Right atrium auricular region (tissue), 2 donors: Measurements from ENCODE around the gene EMILIN2. TPM values are rescaled to one million over a fixed set of nuclear protein-coding genes. Genes with fewer than 3 reads are reported as not detected.
A peak's percentile ranks its signal among the peaks of the same experiment; 100 is the strongest.

Experiments
- DNase-seq: peaks from one replicate; pipeline ENCODE4 v3.0.0-alpha.2; 2019; ENCODE audit warnings: low spot score
- H3K27ac ChIP-seq, 2 donors: fragments of 200-600 bp; sonication (generic); 1 replicate in 1 of 2; 2 replicates in 1 of 2; pipeline ENCODE4 v1.5.1; 2016 to 2019
- H3K27me3 ChIP-seq, 2 donors: fragments of 200-600 bp; sonication (generic); one replicate each; pipeline versions ENCODE4 v1.5.1 to v1.6.0; 2017 to 2019
- H3K36me3 ChIP-seq: fragments of 200-600 bp; sonication (generic); one replicate; pipeline ENCODE4 v1.5.1; 2016
- H3K4me1 ChIP-seq, 2 donors: fragments of 200-600 bp; sonication (generic); one replicate each; pipeline versions ENCODE4 v1.5.1 to v1.6.0; 2017 to 2019
- H3K4me3 ChIP-seq, 2 donors: fragments of 200-600 bp; sonication (generic); 1 replicate in 1 of 2; 2 replicates in 1 of 2; pipeline ENCODE4 v1.5.1; 2017 to 2019; ENCODE audit warnings: mild to moderate bottlenecking in 1 of 2, moderate library complexity in 1 of 2
- H3K9me3 ChIP-seq, 2 donors: fragments of 200-600 bp; sonication (generic); one replicate each; pipeline ENCODE4 v1.5.1; 2019
- CTCF ChIP-seq, 2 donors: fragments of 200-600 bp; sonication (generic); IDR thresholded peaks; one replicate each; pipeline ENCODE4 v1.5.1; 2019; ENCODE audit warnings: antibody characterized with exemption in 2 of 2
- total RNA-seq, 2 donors: library from RNA; depleted of rRNA; stranded (reverse); fragments of >200 nt; gene quantifications; one replicate each; pipeline ENCODE4 v1.1.0, GENCODE V29; 2016

The EMILIN2 gene
- total RNA-seq, 2 donors from 2014 or later, result 6.9 to 13.2 TPM

GRCh38 chr18:2895391-2895790 is 48.6 kb downstream of the EMILIN2 start:
- Histone ChIP-seq H3K4me3 (no peak overlapping the region), H3K9me3 (no peaks in the 10 kb centered on the region), H3K27ac (no peak overlapping the region), H3K36me3 (no peaks in the 10 kb centered on the region), H3K4me1 (peaks cover 0 to 22% of the 10 kb centered on the region in 2 donors), H3K27me3 (no peaks in the 10 kb centered on the region)
- TF ChIP-seq CTCF (IDR thresholded peaks at IDR 0.05), result no peak
- no peak for DNase-seq

GRCh38 chr18:2896990-2897389 is 50.2 kb downstream of the EMILIN2 start:
- TF ChIP-seq CTCF (IDR thresholded peaks at IDR 0.05), result no peak
- Histone ChIP-seq H3K27ac (no peak overlapping the region), H3K9me3 (no peaks in the 10 kb centered on the region), H3K27me3 (no peaks in the 10 kb centered on the region), H3K4me1 (peaks cover 0 to 35% of the 10 kb centered on the region in 2 donors), H3K36me3 (no peaks in the 10 kb centered on the region), H3K4me3 (no peak overlapping the region)
- DNase-seq, result no peak

- H3K36me3 ChIP-seq, result no peaks in the 10 kb centered on the region
- H3K27ac ChIP-seq, result no peak overlapping the region
- no peaks in the 10 kb centered on the region for H3K27me3 ChIP-seq
- peaks cover 0 to 40% of the 10 kb centered on the region in 2 donors for H3K4me1 ChIP-seq
- no peak for DNase-seq
- no peaks in the 10 kb centered on the region for H3K9me3 ChIP-seq
- no peak for TF ChIP-seq CTCF (IDR thresholded peaks at IDR 0.05)
- no peak overlapping the region for H3K4me3 ChIP-seq
Measured at GRCh38 chr18:2897448-2898185, 50.8 kb downstream of the EMILIN2 start.

GRCh38 chr18:2898186-2898640 is 51.4 kb downstream of the EMILIN2 start:
- TF ChIP-seq CTCF (IDR thresholded peaks at IDR 0.05), result no peak
- Histone ChIP-seq H3K27ac (no peak overlapping the region), H3K4me3 (no peak overlapping the region), H3K4me1 (peaks cover 0 to 46% of the 10 kb centered on the region in 2 donors), H3K36me3 (no peaks in the 10 kb centered on the region), H3K27me3 (no peaks in the 10 kb centered on the region), H3K9me3 (no peaks in the 10 kb centered on the region)
- DNase-seq, result no peak

- no peak for TF ChIP-seq CTCF (IDR thresholded peaks at IDR 0.05)
- H3K4me1 ChIP-seq, result peaks cover 0 to 45% of the 10 kb centered on the region in 2 donors
- no peak for DNase-seq
- H3K4me3 ChIP-seq, result no peak overlapping the region
- H3K27ac ChIP-seq, result peak overlapping the region in 1 of 2 donors; percentile 27
- H3K27me3 ChIP-seq, result no peaks in the 10 kb centered on the region
- no peaks in the 10 kb centered on the region for H3K36me3 ChIP-seq
- no peaks in the 10 kb centered on the region for H3K9me3 ChIP-seq
Measured at GRCh38 chr18:2900684-2901422, 54.0 kb downstream of the EMILIN2 start.
